Activated CD8-positive, alpha-beta memory T cell treated with anti-CD3 and anti-CD28 coated beads for 24 hours (primary cell): ENCODE measurements around the gene SOX13.

Experiments used
- DNase-seq: peaks from one replicate; pipeline ENCODE4 v3.0.0-alpha.2; 2020

SOX13 gene

DNA sequence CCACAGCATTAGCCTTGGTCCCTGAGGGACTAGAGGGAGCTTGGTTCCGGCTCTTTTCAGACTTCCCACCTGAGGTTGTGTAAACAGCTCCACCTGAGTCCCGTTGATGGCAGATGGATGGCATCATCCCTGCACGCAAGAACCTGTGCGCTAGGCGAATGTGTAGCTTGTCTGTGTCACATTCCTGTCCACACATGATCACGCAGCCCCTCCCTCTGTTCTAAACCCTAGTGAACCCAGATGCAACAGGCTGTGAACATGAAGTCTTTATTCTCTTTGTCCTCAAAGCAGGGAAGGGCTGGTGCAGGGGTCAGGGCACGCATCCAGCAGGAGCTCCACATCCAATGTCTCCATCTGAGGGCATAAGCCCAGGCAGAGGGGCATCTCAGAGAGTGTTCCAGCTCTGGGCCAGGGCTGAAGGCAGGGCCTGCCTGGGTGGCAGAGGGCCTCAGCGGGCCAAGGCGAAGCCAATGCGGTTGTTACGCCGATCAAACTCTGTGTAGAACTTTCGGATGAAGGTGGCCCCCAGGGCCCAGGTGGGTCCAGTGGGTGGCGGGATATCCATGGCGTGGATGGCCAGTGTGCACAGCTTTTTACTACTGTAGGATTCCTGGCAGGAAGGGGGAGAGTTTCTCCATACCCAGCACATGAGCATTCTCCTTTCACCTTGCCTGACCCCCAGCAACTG is 81.8 kb downstream of the SOX13 start:
- DNase-seq: no peak

DNA sequence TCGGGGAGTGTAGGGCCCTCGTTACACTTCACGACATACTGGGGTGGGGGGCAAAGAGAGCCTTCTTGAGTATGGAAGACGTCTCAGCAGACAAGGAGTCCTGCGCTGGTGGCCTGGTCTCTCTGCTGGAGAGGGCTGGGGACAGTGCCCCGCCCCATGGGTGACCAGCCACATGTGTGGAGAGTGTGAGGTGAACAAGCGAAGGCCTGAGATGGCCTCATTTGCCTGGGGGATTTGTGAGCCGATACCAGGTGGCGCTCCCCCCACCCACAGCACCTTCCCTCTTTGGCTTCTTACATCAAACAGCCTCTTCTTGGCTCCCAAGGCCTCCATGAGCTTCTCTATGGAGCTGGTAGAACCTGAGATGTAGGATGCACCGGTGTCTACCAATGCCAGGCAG is 83.0 kb downstream of the SOX13 start:
- no peak for DNase-seq

DNA sequence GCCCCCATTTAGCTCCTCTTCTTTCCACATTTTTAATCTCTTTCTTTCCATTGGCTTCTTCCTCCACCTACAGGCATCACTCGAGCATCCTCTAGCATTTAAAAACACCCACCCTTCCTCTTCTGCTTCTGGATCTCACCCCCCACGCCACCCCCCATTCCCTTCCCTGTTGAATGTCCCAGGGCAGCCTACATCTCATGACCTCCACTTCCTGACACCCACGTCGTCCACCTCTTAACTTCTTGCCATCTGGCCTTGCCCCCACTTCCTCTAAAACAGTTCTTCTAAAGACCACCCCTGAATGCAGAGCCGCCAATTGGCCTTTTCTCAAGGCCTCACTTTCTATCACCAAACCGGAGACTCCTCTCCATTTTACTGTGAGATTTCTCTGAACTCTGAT is 85.0 kb downstream of the SOX13 start:
- no peak for DNase-seq

DNA sequence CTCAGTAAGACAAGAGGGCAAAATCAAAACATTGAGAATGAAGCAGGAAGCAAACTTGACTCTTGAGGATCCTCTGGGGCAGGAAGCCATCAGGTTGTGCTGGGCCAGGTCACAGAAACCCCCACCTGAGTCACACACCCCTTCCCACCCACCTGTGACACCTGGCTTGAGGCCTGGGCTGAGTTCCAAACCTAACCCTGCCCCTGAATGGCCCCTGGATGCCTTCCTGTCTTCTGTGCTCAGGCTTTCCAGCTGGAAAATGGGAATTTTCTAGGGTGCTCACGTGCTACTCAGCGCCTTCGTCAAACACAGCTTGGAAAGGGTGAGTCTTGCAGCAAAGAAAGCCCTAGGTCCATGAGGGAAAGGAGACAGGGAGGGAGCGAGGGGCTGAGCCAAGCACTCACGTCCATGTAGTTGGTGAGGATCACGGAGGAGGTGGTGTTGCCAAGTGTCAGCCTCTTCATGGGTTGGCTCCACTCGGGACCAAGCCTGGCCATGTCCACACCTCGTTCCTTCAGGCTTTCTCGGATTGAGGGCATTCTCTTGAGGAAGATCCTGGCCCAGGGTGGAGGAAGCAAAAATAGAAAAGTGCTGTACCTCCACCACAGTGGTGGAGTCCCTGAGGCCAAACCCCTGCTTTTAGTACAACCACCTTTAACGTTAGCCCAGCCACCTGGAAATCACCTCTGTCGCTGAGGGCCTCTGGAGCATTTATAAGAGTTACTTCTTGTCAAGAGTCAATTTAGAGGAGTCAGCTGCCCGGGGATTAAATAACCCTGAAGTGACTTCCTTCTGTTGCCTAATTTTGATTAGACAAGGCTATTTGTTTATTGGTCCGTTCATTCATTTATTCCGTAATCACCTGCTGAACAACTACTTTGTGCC is 88.9 kb downstream of the SOX13 start:
- peak; percentile 52 for DNase-seq

DNA sequence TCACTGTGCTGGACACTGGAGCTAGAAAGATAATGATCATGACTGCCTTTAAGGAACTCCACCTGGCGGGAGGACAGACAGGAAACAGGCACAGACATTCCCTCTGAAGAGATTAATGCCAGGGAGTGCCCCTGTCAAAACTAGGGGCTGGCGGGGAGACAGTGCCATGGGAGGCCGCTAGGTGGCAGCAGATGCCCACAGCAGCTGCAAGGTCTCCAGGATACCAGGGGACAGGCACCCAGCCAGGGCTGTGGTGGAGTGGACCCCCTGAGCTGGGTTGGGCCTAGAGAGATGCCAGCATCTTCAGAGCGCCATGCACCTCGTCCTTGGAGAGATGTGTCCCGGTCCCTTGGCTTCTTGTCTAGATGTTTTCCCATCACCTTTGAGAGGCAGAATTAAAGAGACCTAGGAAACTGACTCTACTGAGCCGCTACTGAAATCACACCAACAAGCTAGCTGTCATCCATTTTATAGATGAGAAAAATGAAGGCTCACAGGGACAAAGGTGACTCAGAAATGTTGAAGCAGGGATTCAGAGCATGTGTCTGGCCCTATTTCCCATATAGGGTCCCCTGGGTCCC is 89.7 kb downstream of the SOX13 start:
- DNase-seq: peak; percentile 96

DNA sequence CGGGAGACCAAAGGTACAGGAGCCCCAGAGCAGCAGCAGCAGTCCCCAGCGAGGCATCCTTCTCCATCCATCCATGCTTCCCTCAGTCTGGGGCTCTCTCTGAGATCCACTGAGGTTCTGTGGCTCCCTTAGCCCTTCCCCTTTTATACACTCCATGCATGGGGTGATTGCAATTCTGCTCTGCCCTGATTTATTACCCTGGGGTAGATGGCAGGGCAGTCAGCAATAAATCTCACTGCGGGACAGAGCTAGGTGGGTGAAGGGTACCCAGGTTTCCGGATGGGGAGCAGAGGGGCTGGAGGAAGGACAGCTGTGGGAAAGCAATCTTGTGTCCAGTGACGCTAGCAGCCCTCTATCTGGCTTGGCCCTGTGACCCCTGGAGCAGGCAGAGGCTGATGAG is 93.3 kb downstream of the SOX13 start, which contains the start of gene REN:
Gene REN (minus strand): TSS at position 119 of the 400 bp plus-strand sequence. CDS start 44 bp downstream, at position 75.
- DNase-seq: no peak

DNA sequence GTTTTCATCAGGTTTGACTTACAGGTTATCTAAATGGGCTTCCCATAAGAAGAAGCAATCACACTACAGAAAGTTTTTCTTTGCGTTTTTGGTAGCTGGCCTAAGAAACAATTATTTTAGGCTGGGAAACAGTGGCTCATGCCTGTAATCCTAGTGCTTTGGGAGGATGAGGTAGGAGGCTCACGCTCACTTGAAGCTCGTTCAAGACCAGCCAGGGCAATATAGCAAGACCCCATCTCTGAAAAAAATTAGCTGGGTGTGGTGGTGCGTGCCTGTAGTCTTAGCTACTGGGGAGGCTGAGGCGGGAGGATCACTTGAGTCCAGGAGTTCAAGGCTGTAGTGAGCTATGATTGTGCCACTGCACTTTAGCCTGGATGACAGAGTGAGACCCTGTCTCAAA is 94.8 kb downstream of the SOX13 start:
- no peak for DNase-seq

DNA sequence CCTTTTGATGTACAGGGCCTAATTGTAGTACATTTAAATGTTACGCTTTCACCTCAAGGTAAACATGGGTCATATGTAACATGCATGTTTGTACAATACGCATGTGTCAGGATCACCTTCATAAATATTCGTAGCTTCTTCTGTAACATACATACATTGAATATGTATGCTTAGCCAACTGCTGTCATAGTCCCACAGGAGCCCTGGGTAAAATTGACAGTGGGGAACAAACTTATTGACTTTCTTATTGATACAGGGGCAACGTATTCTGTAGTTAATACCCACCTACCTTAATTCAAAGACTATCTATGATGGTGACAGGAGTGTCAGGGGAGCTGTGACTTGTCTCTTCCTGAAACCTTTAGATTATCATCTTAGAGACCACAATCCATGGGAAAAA is 96.9 kb downstream of the SOX13 start:
- DNase-seq: no peak

DNA sequence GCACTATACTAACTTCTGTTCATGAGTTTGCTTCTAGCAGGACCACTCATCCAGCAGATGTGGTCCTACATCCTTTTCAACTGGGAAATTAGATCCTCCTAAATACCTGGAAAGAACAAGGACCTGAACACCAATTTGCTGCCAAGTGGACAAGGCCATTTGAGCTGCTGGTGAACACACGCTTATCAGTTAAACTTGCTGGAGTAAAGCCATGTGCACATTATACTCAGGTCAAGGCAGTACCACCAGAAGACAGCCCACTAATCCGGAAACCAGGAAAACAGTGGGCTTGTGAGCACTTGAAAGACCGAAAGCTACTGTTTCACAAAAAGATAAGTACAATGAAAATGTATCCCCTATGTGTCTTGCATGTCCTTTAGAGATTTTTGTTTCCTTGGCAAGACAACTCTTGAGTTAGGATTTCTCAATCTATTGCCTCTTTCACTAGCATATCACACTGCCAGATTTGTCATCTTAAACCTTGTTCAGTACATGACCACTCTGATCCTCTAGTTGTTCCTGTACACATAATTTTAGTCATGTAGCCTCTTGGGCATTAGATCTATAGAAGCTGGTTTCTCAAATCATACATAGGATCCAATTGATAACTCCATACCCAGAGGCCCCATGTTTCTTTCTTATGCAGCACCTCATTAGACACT is 97.7 kb downstream of the SOX13 start:
- no peak for DNase-seq

DNA sequence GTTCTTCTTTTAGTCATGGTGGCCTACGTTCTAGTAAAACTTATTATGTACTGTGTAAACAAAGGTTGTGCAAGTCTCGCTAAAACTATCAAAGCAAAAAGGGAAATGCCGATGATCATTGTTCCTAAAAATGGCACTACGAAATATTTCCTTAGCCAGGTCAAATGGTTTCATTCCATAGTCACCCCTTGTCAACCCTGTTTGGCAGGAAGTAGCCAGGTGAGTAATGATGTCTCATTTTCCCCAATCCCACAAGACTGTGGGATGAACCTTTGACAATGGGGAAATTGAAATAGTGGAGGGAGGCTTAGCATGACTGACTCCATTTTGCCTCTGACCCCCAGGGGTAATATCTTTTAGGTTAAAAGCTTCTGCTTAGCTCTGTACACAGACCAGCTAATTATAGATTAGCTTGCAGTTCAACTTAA is 98.8 kb downstream of the SOX13 start:
- DNase-seq: no peak

DNA sequence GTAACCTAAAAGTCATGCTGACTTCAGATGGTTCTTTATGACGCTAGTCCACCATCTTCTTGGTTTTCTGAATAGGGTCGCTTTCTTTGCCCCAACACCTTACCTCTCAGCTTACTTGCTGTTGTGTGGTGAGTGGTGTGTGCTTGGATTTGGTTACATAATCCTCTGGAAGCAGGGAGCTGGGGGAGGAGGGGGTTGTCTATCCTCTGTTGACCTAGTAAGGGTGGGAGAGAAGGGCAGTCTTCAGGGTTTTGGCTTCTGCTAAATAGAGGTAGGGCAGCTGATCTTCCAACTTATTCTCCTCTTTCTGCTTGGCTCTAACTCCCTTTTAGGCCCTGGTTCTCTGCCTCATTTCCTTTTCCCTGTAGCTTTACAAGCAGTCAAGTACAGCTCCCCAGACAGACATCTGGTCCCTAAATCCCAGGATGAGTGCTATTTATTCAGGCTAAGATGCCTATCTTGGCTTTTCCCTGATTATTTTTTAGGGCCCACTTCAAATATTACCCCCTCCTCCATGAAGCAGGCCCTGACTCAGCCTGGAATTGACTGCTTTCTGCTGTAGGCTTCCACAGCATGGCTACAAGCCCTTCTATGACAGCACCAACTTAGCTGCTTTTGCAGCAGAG is 99.6 kb downstream of the SOX13 start:
- DNase-seq: no peak

DNA sequence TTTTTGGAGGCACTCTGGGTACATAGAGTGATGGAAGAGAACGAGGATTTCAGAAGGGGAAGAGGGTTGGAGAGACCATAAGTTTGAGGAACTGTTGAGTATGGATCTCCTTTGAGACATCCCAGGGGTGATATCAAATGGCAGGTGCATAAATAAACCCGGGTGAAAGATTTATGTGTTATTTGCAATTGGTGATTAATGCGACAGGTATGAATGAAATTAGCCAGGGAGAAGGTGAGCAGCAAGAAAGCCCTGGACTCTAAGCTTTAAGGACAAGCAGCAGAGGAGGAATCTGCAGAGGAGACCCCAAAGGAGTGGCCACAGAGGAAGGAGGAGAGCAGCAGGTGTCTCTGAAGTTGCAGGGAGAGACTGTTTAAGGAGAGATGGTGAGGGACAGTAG is 102.0 kb downstream of the SOX13 start:
- DNase-seq: no peak

DNA sequence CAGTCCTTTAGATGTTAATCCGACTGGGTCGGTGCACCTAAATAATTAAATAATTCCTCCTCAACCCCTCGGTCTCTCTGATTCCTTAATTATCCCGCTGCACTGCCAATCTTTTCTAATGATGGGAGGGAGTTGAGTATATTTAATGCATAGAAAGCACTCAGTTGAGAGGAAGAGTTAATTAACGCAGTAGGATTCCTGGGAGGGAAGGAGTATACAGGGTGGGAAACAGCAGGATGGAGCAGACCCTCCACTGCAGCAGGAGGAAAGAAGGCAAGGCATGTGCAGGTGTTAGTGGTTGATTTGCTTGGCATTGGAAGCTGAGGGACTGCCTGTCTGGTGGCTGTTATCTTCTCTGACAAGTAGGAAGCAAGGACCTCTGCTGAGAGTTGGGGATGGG is 103.1 kb downstream of the SOX13 start:
- no peak for DNase-seq

DNA sequence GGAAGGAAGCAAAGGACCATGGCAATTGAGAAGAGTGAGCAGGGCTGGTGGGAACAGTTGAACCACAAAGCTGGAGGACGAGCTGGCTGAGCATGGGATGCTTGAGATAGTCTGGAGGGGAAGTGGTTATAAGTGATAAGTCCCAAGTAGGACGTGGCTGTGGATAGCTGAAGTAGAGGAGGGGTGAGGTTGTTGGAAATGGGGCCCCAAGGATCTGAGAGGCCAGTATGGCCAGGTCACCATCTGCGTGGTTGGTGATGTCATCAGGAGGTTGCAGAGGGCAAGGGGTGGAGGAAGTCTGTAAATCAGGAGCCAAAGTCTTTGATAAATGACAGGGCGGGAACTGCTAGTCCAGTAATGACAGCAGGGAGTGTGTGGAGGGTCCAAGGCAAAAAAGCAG is 104.2 kb downstream of the SOX13 start:
- DNase-seq: no peak
